ENCODE results near the gene TRIM59. TPM values are rescaled to one million over a fixed set of nuclear protein-coding genes. Genes with fewer than 3 reads are reported as not detected.

TRIM59 gene
- total and polyA plus RNA-seq, 9 of the 15 experiments (the other 6 are each of a cell fraction or from before 2014, with no cell fraction given) = 16.8 to 101 (median 34.8) TPM

DNA sequence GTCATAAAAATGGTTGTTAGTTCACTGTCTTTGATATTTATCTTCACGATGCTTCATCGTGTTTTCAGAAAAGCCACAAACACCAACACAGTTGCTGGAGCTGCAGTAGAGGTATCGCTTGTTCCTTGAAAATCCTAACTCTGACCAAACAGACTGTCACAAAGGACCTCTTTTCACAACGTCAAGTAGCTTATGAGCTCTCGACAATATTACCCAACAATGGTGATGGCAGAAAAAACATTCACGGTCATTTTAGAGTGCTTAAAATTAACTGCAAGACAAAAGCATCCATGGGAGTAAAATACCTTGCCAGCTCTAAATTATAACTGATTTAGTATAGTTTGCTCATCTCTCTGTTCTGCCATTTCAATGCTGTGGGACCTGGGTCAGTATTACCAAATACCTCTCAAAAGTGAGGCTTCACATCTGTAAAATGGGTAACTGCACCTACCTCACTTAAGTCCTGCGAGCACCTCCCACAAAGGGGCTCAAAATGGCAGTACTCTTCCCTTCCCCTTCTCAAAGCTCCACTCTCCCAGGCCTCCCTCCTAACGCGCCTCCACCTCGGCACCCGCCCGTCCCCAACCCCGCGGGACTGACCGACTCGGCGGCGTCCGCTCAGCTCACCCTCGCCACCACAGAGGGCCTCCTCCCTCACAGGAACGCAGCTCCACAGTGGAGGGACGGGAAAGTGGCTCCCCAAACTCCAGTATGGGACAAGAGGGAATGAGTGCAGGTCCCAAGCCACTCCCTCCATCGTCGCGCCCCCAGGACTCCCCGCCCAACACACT lies 546 bp downstream of the TRIM59 start (continued):
- TF ChIP-seq CEBPB (tag; IDR thresholded peaks at IDR 0.05) (peak; percentile 80), TFAM (CRISPR knock-in tag; conservative IDR thresholded peaks at IDR 0.05) (no peak), YY1 (IDR thresholded peaks at IDR 0.05; ENCODE audit: borderline replicate concordance in 1 of 3, control insufficient read depth in 1 of 3, extremely low read depth in 1 of 3, insufficient read depth in 3 of 3, insufficient read length in 1 of 3, insufficient replicate concordance in 2 of 3, low read depth in 1 of 3, low read length in 2 of 3) (peak in 2 of 3 experiments; percentile 64 to 89), JUNB (CRISPR knock-in tag; conservative IDR thresholded peaks at IDR 0.05) (no peak), PHF21A (IDR thresholded peaks at IDR 0.05; ENCODE audit: borderline replicate concordance, low read depth) (no peak), TAF1 (IDR thresholded peaks at IDR 0.05; ENCODE audit: control insufficient read depth, extremely low read depth, insufficient read depth, low read length, severe bottlenecking) (no peak), RBM34 (IDR thresholded peaks at IDR 0.05; ENCODE audit: borderline replicate concordance, insufficient read depth, low read length) (no peak), ZNF263 (CRISPR knock-in tag; IDR thresholded peaks at IDR 0.05; ENCODE audit: borderline replicate concordance) (no peak; the same call in 1 of the 2 replicates), ZNF75A (CRISPR knock-in tag; IDR thresholded peaks at IDR 0.05) (no peak), RBM17 (IDR thresholded peaks at IDR 0.05; ENCODE audit: borderline replicate concordance, low read depth, low read length) (no peak), PHB (CRISPR knock-in tag; IDR thresholded peaks at IDR 0.05) (0 out of 2 replicates have a peak, but pooled peaks have one; percentile 49), SNRNP70 (optimal IDR thresholded peaks at IDR 0.05; ENCODE audit: low read depth, low read length) (no peak), TAF15 (IDR thresholded peaks at IDR 0.05; ENCODE audit: low read depth, low read length) (no peak), BCOR (IDR thresholded peaks at IDR 0.05) (peak; percentile 90), HNRNPK (IDR thresholded peaks at IDR 0.05; ENCODE audit: low read depth, low read length, poor library complexity, severe bottlenecking) (no peak), ZNF778 (CRISPR knock-in tag; IDR thresholded peaks at IDR 0.05) (no peak), PURB (CRISPR knock-in tag; IDR thresholded peaks at IDR 0.05; ENCODE audit: low read depth) (no peak), MYNN (IDR thresholded peaks at IDR 0.05) (no peak), MYNN (CRISPR knock-in tag; IDR thresholded peaks at IDR 0.05) (no peak), ILF3 (IDR thresholded peaks at IDR 0.05; ENCODE audit: borderline replicate concordance) (no peak), POU5F1 (IDR thresholded peaks at IDR 0.05; ENCODE audit: borderline replicate concordance, low read depth, low read length, partially characterized antibody) (no peak)
- TF ChIP-seq, protein P1, sequence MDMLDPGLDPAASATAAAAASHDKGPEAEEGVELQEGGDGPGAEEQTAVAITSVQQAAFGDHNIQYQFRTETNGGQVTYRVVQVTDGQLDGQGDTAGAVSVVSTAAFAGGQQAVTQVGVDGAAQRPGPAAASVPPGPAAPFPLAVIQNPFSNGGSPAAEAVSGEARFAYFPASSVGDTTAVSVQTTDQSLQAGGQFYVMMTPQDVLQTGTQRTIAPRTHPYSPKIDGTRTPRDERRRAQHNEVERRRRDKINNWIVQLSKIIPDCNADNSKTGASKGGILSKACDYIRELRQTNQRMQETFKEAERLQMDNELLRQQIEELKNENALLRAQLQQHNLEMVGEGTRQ (CRISPR knock-in tag; IDR thresholded peaks at IDR 0.05) = no peak
- TF ChIP-seq, protein P2, sequence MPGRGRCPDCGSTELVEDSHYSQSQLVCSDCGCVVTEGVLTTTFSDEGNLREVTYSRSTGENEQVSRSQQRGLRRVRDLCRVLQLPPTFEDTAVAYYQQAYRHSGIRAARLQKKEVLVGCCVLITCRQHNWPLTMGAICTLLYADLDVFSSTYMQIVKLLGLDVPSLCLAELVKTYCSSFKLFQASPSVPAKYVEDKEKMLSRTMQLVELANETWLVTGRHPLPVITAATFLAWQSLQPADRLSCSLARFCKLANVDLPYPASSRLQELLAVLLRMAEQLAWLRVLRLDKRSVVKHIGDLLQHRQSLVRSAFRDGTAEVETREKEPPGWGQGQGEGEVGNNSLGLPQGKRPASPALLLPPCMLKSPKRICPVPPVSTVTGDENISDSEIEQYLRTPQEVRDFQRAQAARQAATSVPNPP (IDR thresholded peaks at IDR 0.05; ENCODE audit: borderline replicate concordance, insufficient read depth, insufficient read length) = no peak
- TF ChIP-seq, protein P3, sequence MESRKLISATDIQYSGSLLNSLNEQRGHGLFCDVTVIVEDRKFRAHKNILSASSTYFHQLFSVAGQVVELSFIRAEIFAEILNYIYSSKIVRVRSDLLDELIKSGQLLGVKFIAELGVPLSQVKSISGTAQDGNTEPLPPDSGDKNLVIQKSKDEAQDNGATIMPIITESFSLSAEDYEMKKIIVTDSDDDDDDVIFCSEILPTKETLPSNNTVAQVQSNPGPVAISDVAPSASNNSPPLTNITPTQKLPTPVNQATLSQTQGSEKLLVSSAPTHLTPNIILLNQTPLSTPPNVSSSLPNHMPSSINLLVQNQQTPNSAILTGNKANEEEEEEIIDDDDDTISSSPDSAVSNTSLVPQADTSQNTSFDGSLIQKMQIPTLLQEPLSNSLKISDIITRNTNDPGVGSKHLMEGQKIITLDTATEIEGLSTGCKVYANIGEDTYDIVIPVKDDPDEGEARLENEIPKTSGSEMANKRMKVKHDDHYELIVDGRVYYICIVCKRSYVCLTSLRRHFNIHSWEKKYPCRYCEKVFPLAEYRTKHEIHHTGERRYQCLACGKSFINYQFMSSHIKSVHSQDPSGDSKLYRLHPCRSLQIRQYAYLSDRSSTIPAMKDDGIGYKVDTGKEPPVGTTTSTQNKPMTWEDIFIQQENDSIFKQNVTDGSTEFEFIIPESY (CRISPR knock-in tag; IDR thresholded peaks at IDR 0.05) = peak; percentile 22; the same call in 1 of the 2 replicates
